ENCODE measurements around the gene SRCAP. TPM values are rescaled to one million over a fixed set of nuclear protein-coding genes. Genes with fewer than 3 reads are reported as not detected.

Gene SRCAP
- total RNA-seq, result 14.7 and 25.2 TPM in 2 replicates

GRCh38 chr16:30698816-30699614 lies at the start of gene SRCAP:
Gene SRCAP, plus strand, starts transcription at chr16:30699171. Its CDS starts 1,654 bp downstream, at chr16:30700825.

GRCh38 chr16:30650369-30651123 lies 48.4 kb upstream of the SRCAP start, which contains the start of gene PRR14:
Gene PRR14, plus strand, starts transcription at chr16:30650960. Its CDS starts 686 bp downstream, at chr16:30651646.

GRCh38 chr16:30657866-30658730 lies 40.9 kb upstream of the SRCAP start, which contains the start of gene FBRS:
Gene FBRS, plus strand, starts transcription at chr16:30658431. Its CDS starts 1,088 bp downstream, at chr16:30659519.

GRCh38 chr16:30747799-30748633 lies 49.0 kb downstream of the SRCAP start, which contains the start of gene PHKG2:
Gene PHKG2, plus strand, starts transcription at chr16:30748425. Its CDS starts 396 bp downstream, at chr16:30748821.

GRCh38 chr16:30761928-30762902 lies 63.2 kb downstream of the SRCAP start, which contains the start of the genes CFAP119 and RNF40:
Gene CFAP119, minus strand, starts transcription at chr16:30762062. Its CDS starts 314 bp downstream, at chr16:30761748.
Gene RNF40, plus strand, starts transcription at chr16:30762322. Its CDS starts 224 bp downstream, at chr16:30762546.

GRCh38 chr16:30786936-30787612 lies 88.1 kb downstream of the SRCAP start, which contains the start of gene ZNF629:
Gene ZNF629, minus strand, starts transcription at chr16:30787205. Its CDS starts 2,723 bp downstream, at chr16:30784482.

Other genes with a start within 250 kb of the SRCAP start
- not detected in 2 replicates for gene ITGAL, start 226.4 kb upstream of the SRCAP start, total RNA-seq
- gene ZNF768, start 172.6 kb upstream of the SRCAP start, total RNA-seq, result 31.4 and 34.0 TPM in 2 replicates
- gene ZNF747, start 164.3 kb upstream of the SRCAP start, total RNA-seq, result 10.5 and 14.0 TPM in 2 replicates
- 7.1 and 17.6 TPM in 2 replicates for gene ZNF764, start 140.8 kb upstream of the SRCAP start, total RNA-seq
- 7.7 and 10.6 TPM in 2 replicates for gene ZNF688, start 127.5 kb upstream of the SRCAP start, total RNA-seq
- gene ZNF785, start 113.5 kb upstream of the SRCAP start, total RNA-seq, result 2.2 and 9.3 TPM in 2 replicates
- gene ZNF689, start 88.8 kb upstream of the SRCAP start, total RNA-seq, result 6.3 and 9.3 TPM in 2 replicates
- gene PRR14, start 48.2 kb upstream of the SRCAP start, total RNA-seq, result 18.5 and 27.5 TPM in 2 replicates
- 28.4 and 40.0 TPM in 2 replicates for gene FBRS, start 40.7 kb upstream of the SRCAP start, total RNA-seq
- gene PHKG2, start 49.3 kb downstream of the SRCAP start, total RNA-seq, result 22.7 and 24.2 TPM in 2 replicates
- 0.40 and 3.0 TPM in 2 replicates for gene CFAP119, start 62.9 kb downstream of the SRCAP start, total RNA-seq
- gene RNF40, start 63.2 kb downstream of the SRCAP start, total RNA-seq, result 49.6 and 90.0 TPM in 2 replicates
- gene ZNF629, start 88.0 kb downstream of the SRCAP start, total RNA-seq, result 12.2 and 32.1 TPM in 2 replicates
- 31.2 and 55.5 TPM in 2 replicates for gene BCL7C, start 194.9 kb downstream of the SRCAP start, total RNA-seq
- gene CTF1, start 197.4 kb downstream of the SRCAP start, total RNA-seq, result 3.4 and 5.2 TPM in 2 replicates
- gene FBXL19, start 224.4 kb downstream of the SRCAP start, total RNA-seq, result 21.2 and 26.6 TPM in 2 replicates
- gene ORAI3, start 249.9 kb downstream of the SRCAP start, total RNA-seq, result 39.7 and 90.1 TPM in 2 replicates